Lower lobe of right lung (tissue), 2 donors: Measurements from ENCODE around the gene FIGNL1. TPM values are rescaled to one million over a fixed set of nuclear protein-coding genes. Genes with fewer than 3 reads are reported as not detected.

Experiments
- ATAC-seq, 2 donors: fragments of 200-7000 bp; cut with Tn5 transposase; one replicate each; pipeline ENCODE4 v1.9.1; 2020 to 2022; ENCODE audit warnings: mild to moderate bottlenecking in 2 of 2, moderate library complexity in 2 of 2
- DNase-seq: peaks from one replicate; pipeline ENCODE4 v3.0.0-alpha.2; 2020
- H3K27ac ChIP-seq: fragments of 200-600 bp; one replicate; pipeline ENCODE4 v1.8.0; 2022
- H3K27me3 ChIP-seq: fragments of 200-600 bp; one replicate; pipeline ENCODE4 v1.8.0; 2022; ENCODE audit warnings: low read depth
- H3K36me3 ChIP-seq: fragments of 200-600 bp; one replicate; pipeline ENCODE4 v1.8.0; 2022; ENCODE audit warnings: mild to moderate bottlenecking
- H3K4me1 ChIP-seq: fragments of 200-600 bp; one replicate; pipeline ENCODE4 v1.8.0; 2022
- H3K4me3 ChIP-seq: fragments of 200-600 bp; one replicate; pipeline ENCODE4 v1.8.0; 2022; ENCODE audit warnings: mild to moderate bottlenecking
- H3K9me3 ChIP-seq: fragments of 200-600 bp; one replicate; pipeline ENCODE4 v1.8.0; 2022
- CTCF ChIP-seq: fragments of 200-600 bp; IDR thresholded peaks from one replicate; pipeline ENCODE4 v1.8.0; 2022; ENCODE audit warnings: antibody characterized with exemption, mild to moderate bottlenecking
- intact Hi-C: fragments of 100-400 bp; cut with DNase I; formaldehyde crosslinking; loops from one replicate; pipeline ENCODE4 v1.11.0; 2022
- total RNA-seq: library from RNA; stranded (reverse); fragmentation: NEBNext Ultra II Directional; extraction: Animal tissue kit (Norgen Biotek cat#: 25700); gene quantifications from one replicate; pipeline ENCODE4 v1.2.1, GENCODE V29; 2021
- donor health status: DM: no; HTN: yes; CAD: no; lungs with severe emphysema.

The FIGNL1 gene
- total RNA-seq, 1 donor from 2014 or later: 5.0 TPM

DNA sequence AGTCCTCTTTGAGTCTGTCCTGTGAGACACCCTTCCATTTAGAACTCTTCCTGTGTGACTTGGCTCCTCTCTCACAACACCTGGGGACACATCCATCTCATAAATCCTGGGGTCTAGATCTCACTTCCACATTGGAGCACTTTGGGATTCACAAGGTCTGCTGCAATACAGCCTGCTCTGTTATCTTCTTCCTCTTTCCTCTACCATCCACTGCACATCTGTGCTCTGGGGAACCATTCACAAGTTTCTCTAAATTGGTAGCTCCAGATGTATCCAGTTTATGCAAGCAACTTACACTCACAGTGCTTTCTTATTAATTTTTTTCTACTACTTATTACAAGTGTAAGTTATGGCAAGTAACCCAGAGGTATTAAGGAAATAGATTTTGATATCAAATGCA lies 5.5 kb upstream of the FIGNL1 start:
- no peak for TF ChIP-seq CTCF
- Histone ChIP-seq H3K4me1 (peaks cover 4% of the 10 kb centered on the region), H3K9me3 (no peaks in the 10 kb centered on the region), H3K4me3 (no peak overlapping the region), H3K27me3 (no peaks in the 10 kb centered on the region), H3K27ac (no peak overlapping the region), H3K36me3 (no peaks in the 10 kb centered on the region)
- intact Hi-C loops: no loop called here
- ATAC-seq (no peak), DNase-seq (no peak)

DNA sequence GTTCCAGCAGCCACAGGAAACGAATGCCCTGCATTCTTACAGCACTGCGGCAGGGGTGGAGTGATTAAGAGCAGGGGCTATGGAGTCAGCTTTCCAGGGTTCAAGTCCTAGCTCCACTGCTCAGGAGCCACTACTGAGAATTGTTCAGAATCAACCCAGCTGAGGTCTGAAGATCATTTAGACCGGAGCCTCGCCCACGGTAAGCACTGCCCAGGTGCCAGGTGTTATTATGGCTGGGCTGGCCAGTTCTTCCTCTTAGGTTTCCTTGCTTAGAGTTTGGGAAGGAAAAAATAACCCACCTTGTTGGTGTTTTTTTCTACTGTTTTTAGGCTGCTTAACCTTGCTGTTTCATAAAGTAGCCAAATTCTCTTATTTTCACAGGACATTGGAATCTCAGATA lies 4.8 kb upstream of the FIGNL1 start:
- Histone ChIP-seq H3K36me3 (no peaks in the 10 kb centered on the region), H3K4me3 (no peak overlapping the region), H3K9me3 (no peaks in the 10 kb centered on the region), H3K4me1 (peaks cover 5% of the 10 kb centered on the region), H3K27ac (no peak overlapping the region), H3K27me3 (no peaks in the 10 kb centered on the region)
- TF ChIP-seq CTCF: no peak
- intact Hi-C loops: no loop called here
- DNase-seq: no peak
- ATAC-seq: no peak

DNA sequence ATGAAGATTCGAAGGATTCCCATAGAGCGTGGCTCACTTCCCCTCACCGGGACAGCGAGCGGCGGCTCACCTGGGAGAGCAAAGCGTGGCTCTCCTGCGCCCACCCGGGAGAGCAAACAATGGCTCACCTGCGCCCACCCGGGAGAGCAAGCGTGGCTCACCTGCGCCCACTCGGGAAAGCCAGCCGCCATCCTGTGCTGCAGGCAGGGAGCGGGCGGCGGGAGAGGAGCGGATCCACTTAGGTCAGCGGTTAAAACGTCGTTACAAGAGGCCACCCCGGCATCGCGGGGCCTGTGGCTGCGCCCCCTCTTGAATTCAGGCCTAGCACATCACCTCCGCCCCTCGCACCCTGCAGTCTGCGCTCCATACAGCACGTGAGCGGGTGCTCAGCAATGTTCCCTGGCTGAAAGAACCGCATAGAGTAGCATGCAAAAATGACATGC lies 461 bp upstream of the FIGNL1 start:
- H3K9me3 ChIP-seq: no peaks in the 10 kb centered on the region
- peaks cover 15% of the 10 kb centered on the region for H3K4me1 ChIP-seq
- peak overlapping the region; percentile 85 for H3K27ac ChIP-seq
- peak; percentile 62 to 66 for ATAC-seq
- intact Hi-C loops: no loop called here
- H3K36me3 ChIP-seq: peaks cover 15% of the 10 kb centered on the region
- no peaks in the 10 kb centered on the region for H3K27me3 ChIP-seq
- no peak for TF ChIP-seq CTCF
- DNase-seq: peak; percentile 61
- peak overlapping the region; percentile 79 for H3K4me3 ChIP-seq

DNA sequence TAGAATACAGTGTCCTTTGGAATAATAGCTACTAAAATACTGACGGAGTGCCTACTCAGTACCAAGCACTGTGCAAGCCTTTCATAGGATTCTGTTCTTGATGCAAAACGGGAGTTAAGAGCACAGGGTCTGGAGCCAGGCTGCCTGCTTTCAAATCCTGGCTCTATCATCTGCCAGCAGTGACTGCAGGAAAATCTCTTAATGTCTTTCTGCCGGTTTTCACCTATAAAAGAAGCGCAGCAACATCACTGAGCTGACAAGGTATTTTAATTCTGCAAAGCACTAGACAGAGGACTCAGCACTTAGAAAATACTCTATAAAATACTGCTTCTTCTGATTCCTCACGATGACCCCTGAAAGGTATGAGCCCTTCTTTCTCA lies 659 bp downstream of the FIGNL1 start:
- no peak overlapping the region for H3K27ac ChIP-seq
- H3K27me3 ChIP-seq: no peaks in the 10 kb centered on the region
- H3K4me1 ChIP-seq: peaks cover 15% of the 10 kb centered on the region
- no peak for TF ChIP-seq CTCF
- peak overlapping the region; percentile 79 for H3K4me3 ChIP-seq
- DNase-seq: no peak
- intact Hi-C loops: no loop called here
- ATAC-seq: no peak
- peaks cover 21% of the 10 kb centered on the region for H3K36me3 ChIP-seq
- no peaks in the 10 kb centered on the region for H3K9me3 ChIP-seq

GRCh38 chr7:50448823-50449222 lies 1.3 kb downstream of the FIGNL1 start:
- Histone ChIP-seq H3K4me3 (no peak overlapping the region), H3K9me3 (no peaks in the 10 kb centered on the region), H3K4me1 (peaks cover 15% of the 10 kb centered on the region), H3K36me3 (peaks cover 21% of the 10 kb centered on the region), H3K27me3 (no peaks in the 10 kb centered on the region), H3K27ac (no peak overlapping the region)
- intact Hi-C loops: no loop called here
- no peak for ATAC-seq
- no peak for TF ChIP-seq CTCF
- no peak for DNase-seq

DNA sequence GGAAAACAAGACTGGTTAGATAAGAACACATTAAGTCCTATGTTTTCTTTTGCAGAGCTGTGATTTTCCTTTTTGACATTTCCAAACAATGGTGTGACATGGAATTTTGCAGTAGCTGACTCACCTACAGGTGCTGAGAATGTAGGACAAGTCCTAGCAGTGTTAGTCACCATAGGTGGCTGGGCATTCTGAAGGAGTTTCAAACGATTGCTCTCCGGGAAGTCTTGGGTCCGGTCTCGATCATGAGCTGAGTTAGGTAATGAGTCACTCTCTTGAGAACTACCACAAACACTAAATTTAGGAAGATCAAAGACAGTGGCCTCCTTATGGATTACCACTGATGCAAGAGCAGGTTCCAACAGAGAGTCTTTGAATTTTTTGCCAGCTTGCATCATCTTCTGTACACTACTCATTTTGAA lies 3.6 kb downstream of the FIGNL1 start:
- H3K9me3 ChIP-seq: no peaks in the 10 kb centered on the region
- H3K27me3 ChIP-seq: no peaks in the 10 kb centered on the region
- H3K4me1 ChIP-seq: peaks cover 15% of the 10 kb centered on the region
- no peak for TF ChIP-seq CTCF
- intact Hi-C loops: no loop called here
- H3K27ac ChIP-seq: no peak overlapping the region
- H3K4me3 ChIP-seq: no peak overlapping the region
- ATAC-seq: peak in 1 of 2 donors; percentile 67
- H3K36me3 ChIP-seq: peaks cover 21% of the 10 kb centered on the region
- no peak for DNase-seq
